NK-92 treated with Interleukin-12 subunit alpha and Interleukin-12 subunit beta, amount 100 ng/mL, for 24 hours (cell line): ENCODE measurements around the gene APLF.

ENCODE experiments used
- DNase-seq: peaks from one replicate; lab custom pipeline; 2025; lab: John Stamatoyannopoulos, UW

Gene APLF

GRCh38 chr2:68467077-68467960 lies at the start of gene APLF, which contains the start of gene FBXO48:
TSS of gene APLF (plus strand) at chr2:68467585. CDS start at chr2:68467732, 147 bp downstream.
TSS of gene FBXO48 (minus strand) at chr2:68467294. CDS start at chr2:68465145, 2,149 bp downstream.
- peak; percentile 98 for DNase-seq

DNA sequence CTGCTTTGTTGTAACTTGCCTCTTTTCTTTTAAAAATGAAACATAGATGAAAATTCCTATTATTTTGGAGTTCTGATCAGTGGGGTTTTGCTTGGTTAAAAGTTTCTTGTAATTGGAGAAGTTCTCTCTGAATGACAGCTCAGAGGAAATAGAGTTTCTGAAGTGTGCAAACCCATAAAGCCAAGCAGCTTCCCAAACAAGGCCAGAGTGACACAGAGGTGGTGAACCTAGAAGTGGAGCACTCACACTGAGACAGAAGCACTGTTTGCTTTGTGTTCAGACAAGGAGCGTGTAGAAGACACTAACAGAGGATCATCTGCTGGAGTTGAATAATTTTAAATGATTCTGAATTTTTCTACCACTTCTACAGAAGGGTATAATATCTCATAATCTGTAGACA lies 49.5 kb upstream of the APLF start:
- no peak for DNase-seq

DNA sequence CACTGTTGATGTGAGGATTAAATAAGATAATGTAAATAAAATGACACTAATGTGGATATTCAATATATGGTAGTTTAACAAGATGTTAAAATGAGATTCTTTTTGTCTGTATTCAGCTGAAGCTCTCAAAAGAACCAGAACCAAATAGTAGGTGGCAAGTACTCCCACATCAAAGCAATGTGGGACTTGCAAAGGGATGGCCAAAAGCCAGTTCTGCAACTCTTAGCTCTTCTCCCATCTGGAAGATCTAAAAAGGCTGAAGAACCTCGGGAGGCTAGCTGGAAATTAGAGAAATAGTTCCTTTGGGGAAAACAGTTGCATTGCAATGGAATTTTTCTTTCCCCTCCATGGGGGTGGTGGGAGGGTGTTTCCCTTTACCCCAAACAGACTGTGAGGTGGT lies 49.0 kb upstream of the APLF start:
- DNase-seq = no peak

DNA sequence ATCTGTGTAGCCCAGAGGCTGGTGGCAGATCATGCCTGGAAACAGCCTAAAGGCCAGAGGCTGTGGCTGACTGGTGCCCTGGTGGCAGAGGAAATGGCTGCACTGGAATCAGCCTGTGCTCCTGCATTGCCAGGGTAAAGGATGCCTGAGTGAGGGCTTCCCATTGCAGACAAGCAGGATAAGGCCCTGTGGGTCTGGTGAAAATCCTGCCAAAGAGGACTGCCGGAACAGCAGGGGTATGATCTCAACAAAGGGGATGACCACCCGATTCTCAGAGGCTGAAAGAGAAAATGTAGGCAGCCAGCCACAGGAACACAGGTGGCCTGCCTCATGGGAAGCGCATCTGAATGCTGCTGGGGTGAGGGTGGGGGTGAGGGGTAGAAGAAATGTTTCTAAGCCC lies 48.5 kb upstream of the APLF start:
- DNase-seq = no peak

DNA sequence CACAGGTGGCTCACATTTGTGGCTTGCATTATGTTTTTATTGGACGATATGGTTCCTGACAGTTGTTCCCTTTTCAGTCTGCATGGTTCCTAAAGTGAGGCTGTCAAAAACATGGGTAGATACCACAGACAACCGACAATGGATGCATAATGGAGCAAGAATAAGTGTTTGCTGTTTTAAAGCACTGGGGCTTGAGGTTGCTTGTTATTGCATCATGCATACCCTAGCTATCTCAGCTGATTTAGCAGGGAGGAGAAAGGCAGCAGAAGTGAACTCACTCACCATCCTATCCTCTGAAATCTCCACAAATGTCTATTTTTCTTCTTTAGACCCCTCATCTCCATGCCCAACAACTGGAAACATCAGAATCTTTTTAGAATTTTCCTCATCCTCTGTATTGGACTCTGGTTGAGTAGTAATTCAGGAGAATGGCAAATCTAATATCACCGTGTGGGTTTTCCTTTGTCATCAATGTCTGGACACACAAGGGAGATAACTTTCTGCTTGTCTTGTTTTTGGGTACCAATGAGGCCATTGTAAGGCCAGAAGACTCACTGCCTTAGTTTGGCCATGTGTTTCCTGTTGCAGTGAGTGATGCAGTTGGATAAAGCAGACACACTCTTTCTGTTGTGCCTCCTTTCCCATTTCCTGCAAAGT lies 47.0 kb upstream of the APLF start:
- peak; percentile 26 for DNase-seq

GRCh38 chr2:68423966-68424650 lies 43.3 kb upstream of the APLF start:
- DNase-seq = no peak

GRCh38 chr2:68425503-68425902 lies 41.9 kb upstream of the APLF start:
- no peak for DNase-seq

GRCh38 chr2:68426446-68426845 lies 40.9 kb upstream of the APLF start:
- no peak for DNase-seq

DNA sequence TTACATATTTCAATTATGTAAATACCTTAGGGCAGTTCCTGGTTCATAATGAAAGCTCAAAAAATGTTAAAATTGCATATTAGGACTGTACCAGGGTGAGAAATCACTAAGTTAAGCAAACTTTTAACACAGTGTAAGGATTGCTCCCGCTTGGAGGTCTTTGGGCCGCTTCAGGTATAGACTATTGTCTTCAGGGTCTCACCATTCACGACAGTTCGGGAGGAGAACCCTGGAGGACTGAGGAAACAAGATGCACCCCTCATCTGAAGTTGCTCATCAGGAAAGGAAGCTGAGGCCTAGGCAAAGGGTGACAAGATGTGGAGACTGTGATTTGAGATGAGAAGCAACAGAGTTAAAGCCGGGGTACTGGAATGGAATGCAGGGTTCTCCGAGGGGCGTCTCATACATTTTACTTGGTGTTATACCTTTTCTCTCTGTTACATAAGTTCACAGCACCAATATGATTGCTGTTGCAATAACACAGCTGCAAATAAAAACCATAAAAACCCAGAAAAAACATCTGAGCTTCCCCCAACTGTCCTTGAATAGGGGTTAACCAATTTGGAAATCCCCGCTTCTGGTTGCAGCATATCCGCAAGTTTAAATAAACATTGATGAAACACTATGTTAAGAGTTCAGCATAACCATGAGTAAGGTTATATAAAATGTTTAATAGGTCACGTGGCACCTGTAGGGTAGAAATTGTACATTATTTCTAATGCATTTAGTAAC lies 40.4 kb upstream of the APLF start:
- peak; percentile 50 for DNase-seq

DNA sequence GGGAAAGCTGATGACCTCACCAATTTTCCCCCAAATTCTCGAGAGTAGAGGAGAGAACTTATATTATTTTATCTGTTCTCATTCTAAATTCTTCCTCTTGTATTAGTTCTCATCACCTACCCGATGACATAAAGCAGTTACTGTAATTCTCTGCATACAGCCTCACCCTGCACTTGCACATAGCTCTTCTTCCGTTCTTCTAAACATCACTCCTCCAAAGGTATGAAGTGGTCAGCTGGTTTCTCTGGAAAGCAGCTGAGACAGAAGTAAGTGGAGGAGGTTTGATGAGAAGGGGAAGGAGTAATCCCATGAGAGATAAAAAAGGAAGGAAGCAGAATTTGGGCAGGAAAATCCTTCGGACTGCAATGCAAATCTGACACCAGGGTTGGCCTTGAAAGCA lies 39.3 kb upstream of the APLF start:
- no peak for DNase-seq

GRCh38 chr2:68428746-68429145 lies 38.6 kb upstream of the APLF start:
- DNase-seq = no peak

GRCh38 chr2:68429311-68429826 lies 38.0 kb upstream of the APLF start:
- DNase-seq = no peak

GRCh38 chr2:68431316-68431972 lies 35.9 kb upstream of the APLF start:
- no peak for DNase-seq

- no peak for DNase-seq
These were observed 34.4 kb upstream of the APLF start for GRCh38 chr2:68432696-68433658.

DNA sequence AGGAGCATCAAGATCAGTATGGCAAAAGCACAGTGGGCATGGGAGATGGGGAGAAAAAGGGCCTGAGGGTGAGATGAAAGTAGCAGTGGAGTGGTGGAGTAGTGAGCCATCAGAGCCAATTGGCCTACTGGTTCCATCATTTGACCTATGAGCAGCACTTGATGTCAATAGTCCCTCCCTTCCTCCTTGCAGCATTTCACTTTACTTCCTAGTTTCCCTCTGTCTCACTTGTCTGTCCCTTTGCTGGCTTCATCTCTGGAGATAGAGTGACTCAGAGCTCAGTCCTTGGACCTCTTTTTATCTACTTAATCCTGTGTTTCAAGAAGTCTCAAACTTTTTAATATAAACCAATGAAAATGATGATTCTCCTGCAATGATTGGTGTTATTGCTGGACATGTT lies 32.4 kb upstream of the APLF start:
- no peak for DNase-seq

- DNase-seq = no peak
These were observed 31.8 kb upstream of the APLF start for GRCh38 chr2:68435615-68436014.

- no peak for DNase-seq
These were observed 31.1 kb upstream of the APLF start for GRCh38 chr2:68436270-68436669.

GRCh38 chr2:68438455-68439303 lies 28.7 kb upstream of the APLF start:
- no peak for DNase-seq
